Medulla oblongata (tissue), 1 donor: ENCODE results near the gene NHP2.
A peak's percentile ranks its signal among the peaks of the same experiment; 100 is the strongest.
"Not testable (repeated sequence)": the region's sequence is repeated elsewhere in the genome, so short reads cannot be mapped to it uniquely, and the experiment has no call there.

Source experiments
- DNase-seq: peaks from one replicate; pipeline ENCODE4 v3.0.0-alpha.2; 2015; ENCODE audit errors: extremely low spot score

Gene NHP2

GRCh38 chr5:178130576-178131445 lies 22.9 kb downstream of the NHP2 start, which contains the start of gene RMND5B:
Gene RMND5B, plus strand, starts transcription at chr5:178131014. Its CDS starts 7,106 bp downstream, at chr5:178138120.
- peak; percentile 82 for DNase-seq

GRCh38 chr5:178130234-178130575 lies 23.5 kb downstream of the NHP2 start:
- DNase-seq, result not testable (repeated sequence)

- DNase-seq, result no peak
Measured at GRCh38 chr5:178129296-178129695, 24.4 kb downstream of the NHP2 start.

- DNase-seq, result not testable (repeated sequence)
Measured at GRCh38 chr5:178127300-178128009, 26.2 kb downstream of the NHP2 start.

GRCh38 chr5:178126556-178126955 lies 27.1 kb downstream of the NHP2 start:
- DNase-seq, result no peak

- DNase-seq, result no peak
Measured at GRCh38 chr5:178125253-178125906, 28.3 kb downstream of the NHP2 start.

- no peak for DNase-seq
Measured at GRCh38 chr5:178123966-178124925, 29.4 kb downstream of the NHP2 start.

GRCh38 chr5:178123094-178123965 lies 30.4 kb downstream of the NHP2 start:
- DNase-seq, result no peak

GRCh38 chr5:178122346-178122745 lies 31.3 kb downstream of the NHP2 start:
- no peak for DNase-seq

- no peak for DNase-seq
Measured at GRCh38 chr5:178121391-178122276, 32.1 kb downstream of the NHP2 start.

GRCh38 chr5:178120607-178121357 lies 32.9 kb downstream of the NHP2 start:
- DNase-seq, result no peak

- DNase-seq, result no peak
Measured at GRCh38 chr5:178119915-178120606, 33.6 kb downstream of the NHP2 start.

- no peak for DNase-seq
Measured at GRCh38 chr5:178117923-178118701, 35.6 kb downstream of the NHP2 start.

- DNase-seq, result no peak
Measured at GRCh38 chr5:178116143-178116885, 37.4 kb downstream of the NHP2 start.

- no peak for DNase-seq
Measured at GRCh38 chr5:178115814-178116142, 37.9 kb downstream of the NHP2 start.

- DNase-seq, result no peak
Measured at GRCh38 chr5:178115136-178115813, 38.4 kb downstream of the NHP2 start.
